ENCODE measurements around the gene DDX24.

DNA sequence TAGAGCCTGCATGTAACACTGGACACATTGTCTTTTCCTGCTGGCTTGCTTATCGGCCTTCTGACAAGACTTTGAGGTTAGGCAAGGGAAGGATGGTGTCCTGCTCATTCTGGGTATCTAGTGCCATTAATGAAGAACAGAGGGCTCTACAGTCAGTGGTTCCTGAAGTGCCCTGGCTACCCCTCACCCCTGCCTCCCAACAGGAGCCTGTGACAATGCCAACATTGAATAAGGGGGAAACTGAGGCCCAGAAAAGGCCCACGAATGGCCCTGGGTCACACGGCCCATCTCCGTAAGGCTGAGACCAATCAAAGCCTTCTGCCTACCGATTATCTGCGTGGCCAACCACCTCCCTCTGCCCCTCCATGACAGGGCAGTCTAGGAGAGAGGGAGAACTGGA lies 46.3 kb upstream of the DDX24 start:
- TF ChIP-seq CTCF (conservative IDR thresholded peaks at IDR 0.05; ENCODE audit: low read depth, low read length) (no peak), EZH2 (IDR thresholded peaks at IDR 0.05; ENCODE audit: borderline replicate concordance, low read depth, low read length, poor library complexity, severe bottlenecking) (no peak)

All from A673 (cell line).